ENCODE results near the gene ASTL.

Gene ASTL

DNA sequence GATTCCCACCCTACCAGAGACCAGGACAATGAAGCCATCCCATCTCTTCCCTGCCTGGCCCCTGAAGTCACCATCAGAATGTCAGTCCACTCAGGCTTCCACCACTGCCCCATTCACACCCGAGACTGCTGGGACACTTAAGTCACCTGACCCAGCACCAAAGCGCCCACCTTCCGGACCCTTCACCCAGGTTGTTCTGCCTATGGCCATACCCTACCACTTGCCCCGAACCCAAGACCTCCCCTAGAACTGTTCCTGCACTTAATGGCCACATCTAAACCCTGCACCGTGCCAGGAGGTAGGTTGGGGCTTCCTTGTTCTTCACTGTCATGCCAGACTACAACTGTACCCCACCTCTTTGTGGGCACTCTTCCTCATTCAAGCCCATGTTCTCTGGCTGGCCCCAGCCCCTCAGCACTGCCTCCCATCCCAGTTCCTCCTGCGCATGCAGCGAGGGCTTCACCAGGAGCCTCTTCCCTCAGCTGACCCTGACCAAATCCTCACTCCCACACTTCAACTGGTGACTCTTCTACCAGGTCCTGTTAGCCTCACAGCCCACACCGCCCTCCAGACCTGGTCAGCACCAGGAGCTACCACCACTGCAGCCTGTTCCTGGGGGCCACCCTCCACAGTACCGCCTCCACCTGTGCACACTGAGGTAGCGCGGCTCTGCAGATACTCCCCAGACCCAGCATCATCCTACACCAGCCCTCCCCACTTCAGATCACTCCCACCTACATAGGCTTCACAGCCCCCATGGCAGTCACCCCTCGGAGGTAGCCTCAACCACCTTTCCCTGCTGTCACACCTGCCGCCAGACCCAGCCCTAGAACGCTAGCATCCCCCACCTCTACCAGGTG is 13.7 kb downstream of the ASTL start:
- DNase-seq = no peak

GRCh38 chr2:96123936-96124335 is 14.4 kb downstream of the ASTL start:
- DNase-seq = no peak

- DNase-seq = no peak
These were observed 15.0 kb downstream of the ASTL start for GRCh38 chr2:96123290-96123689.

DNA sequence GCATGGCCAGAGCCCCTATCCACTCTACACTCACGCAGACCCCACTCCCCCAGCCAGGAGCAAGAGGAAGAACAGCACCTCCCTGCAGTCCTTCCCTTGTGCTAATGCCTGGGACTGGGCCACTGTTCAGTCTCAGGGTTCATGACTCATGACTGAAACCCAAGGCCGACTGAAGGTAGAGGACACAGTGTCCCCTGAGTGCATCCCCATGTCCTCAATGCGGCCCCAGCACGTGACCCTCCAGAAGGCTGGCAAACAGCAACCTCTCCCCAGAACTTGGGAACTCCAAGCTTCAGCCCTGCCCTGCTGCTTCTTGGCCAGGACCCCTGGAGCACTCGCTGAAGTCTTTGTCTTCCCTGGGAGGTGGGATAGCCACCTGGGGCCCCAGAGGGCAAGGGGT is 15.9 kb downstream of the ASTL start:
- no peak for DNase-seq

GRCh38 chr2:96121414-96121813 is 16.9 kb downstream of the ASTL start:
- DNase-seq = no peak

- no peak for DNase-seq
These were observed 17.3 kb downstream of the ASTL start for GRCh38 chr2:96120991-96121390.

DNA sequence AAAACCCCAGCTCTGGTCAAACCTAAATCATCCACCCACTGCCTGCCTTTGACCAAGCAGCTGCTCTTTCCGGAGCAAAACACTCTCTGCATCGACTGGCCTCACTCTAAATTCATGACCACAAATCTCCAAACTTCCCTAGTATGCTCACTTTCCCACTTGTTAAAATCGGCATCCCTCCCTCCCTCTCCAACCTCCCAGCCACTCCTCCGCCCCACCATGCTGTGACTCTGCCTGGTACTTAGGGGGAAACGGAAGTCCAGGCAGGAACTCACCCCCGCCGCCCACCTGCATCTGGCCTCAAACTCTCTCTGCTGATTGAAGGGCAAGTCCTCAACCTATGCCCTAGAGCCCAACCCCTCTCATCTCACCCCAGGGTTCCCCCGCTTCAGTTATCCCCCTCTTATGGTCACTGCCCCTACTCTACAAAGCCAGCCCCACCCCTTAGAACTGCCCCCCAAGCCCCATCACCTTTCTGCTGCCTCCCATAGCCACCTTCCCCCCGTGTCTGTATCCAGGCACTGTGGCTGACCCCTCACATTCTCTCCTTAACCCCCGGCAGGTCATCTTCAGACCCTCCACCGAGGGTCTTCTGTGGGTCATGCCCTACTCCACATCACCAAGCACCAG is 18.1 kb downstream of the ASTL start:
- DNase-seq = no peak

DNA sequence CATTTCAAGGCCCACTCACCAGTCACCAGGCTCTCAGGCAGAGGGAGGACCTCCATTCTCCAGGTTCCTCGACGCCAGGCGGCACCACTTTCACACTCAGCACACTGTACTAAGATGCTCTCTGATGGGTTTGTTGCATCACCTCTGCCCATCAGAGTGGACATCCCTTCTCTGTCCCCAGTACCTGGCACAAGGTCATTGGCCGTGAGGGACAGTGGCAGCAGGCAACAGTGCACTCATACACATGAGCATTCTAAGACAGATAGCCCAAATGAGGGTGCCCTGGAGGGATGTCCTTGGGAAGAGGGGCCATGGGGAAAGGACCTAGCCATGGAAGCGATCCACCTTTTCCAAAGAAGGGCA is 18.9 kb downstream of the ASTL start:
- DNase-seq = no peak

DNA sequence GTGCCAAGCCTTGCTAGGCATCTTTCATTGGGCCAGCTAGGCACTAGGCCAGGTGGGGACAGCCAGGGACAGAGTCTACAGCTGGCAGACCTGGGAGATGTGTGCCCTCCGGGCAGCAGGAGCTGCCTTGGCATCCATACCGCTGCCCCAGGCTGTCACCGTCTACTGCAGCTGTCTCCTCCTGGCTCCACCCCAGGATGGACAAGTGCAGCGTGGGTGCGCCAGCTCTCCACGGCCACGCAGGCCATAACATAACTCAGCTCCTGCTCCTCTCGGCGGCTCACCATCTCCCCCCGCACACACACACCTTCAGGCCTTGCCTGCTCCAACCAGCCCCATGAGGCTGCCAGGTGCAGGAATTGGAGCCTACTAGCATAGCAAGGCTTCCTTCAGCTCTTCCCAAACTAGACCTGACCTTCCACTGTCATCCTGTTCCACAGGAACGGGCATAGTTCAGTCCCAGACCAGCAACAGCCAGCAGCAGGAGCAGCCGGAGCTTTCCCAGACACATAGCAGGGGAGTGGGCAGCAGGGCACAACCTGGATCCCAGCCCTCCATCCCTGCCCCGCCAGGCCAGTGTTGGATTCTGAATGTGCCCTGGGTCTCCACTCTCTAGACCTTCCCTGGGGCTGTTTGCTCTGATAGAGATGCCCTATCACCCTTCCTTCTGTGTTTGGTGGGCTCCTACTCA is 19.5 kb downstream of the ASTL start:
- DNase-seq = no peak

DNA sequence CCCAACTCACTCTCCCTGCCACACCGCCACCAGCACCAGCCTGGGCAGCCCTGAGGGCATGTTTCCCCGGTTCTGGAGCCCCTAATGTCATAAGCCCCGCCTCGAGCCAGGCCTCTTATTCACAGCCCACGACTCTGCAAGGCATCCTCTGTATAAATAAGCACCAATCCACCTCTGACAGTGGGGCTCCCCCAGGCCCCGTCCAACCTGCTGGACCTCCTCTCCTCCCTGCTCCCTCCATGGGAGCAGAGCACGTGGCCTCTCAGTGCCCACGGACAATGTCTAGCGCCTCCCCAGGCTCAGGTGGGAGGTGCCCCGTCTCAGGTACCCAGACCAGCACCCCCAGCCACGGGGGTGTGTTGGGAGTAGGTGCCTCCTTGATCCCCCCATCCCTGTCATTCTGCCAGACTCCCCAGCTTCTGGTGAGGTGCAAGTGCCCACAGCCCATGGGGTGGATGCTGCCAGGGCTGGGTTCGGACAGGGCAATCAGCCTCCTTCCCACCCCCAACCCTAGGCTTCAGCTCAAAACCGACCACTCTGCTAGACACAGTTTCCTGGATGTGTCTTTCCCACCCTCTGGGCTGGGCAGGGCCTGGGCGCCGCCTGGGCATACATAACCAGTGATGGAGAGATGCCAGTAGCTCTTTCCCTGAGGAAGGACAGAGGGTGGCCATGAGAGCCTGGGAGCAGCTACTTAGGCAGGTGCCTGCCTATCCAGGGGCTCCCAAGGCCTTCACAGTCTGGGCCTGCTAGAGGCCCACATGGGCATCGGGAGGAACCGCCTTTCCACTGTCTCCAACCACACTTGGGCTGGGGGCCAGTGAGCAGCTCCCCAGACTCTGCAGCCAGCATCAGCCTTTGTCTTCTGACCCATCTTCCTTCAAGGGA is 20.4 kb downstream of the ASTL start:
- DNase-seq = no peak

- peak; percentile 69 for DNase-seq
These were observed 21.3 kb downstream of the ASTL start for GRCh38 chr2:96116879-96117533.

DNA sequence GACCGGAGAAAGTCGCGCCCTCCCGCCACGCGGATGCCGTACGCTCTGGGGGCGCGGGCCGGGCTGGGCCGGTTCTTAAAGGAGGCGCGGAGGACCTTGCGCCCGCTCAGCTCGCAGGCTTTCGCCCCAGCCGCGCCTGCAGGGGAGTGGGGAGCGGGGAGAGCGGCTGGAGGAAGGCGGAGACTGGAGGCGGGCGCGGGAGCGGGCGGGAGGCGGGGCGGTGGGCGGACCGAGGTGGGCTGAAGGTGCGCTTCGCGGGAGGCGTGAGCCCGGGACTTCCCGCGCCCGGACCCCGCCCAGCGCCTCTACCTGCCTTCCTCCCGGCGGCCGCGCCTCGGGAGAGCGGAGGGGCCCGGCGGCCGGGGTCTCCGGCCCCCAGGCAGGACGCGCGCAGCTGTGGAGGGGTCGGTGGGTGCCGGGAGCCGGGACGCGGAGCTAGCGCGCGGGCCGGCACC is 21.9 kb downstream of the ASTL start, which contains the start of gene ADRA2B:
Gene ADRA2B, minus strand, starts transcription at position 148 of the 455 bp plus-strand sequence. CDS start 422 bp downstream, outside the sequence.
- peak; percentile 78 for DNase-seq

DNA sequence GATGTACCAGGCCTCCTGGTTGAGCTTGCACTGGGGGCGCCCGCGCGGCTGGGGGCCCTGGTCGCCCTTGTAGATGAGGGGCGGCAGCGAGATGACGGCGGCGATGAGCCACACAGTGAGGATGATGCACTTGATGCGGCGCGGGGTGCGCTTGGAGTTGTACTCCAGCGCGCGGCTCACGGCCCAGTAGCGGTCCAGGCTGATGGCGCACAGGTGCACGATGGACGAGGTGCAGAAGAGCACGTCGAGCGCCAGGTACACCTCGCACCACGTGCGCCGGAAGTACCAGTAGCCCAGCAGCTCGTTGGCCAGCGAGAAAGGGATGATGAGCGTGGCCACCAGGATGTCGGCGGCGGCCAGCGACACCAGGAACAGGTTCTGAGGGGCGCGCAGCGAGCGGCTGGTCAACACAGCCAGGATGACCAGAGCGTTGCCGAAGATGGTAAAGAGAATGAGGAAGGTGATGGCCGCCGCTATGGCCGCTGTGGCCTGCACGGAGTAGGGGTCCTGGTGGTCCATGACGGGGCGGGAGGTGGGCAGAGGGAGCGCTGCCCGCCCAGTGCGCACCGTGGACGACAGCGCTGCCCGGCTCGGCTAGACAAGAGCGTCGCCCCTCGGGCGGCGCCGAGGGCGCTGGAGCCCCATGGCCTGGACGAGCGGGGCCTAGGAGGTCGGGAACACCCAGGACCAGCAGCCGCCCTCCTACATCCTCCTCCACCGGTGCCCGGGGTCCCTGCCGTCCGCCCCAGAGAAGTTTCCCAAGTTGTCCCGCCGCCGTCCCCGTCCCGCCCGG is 22.5 kb downstream of the ASTL start:
- no peak for DNase-seq

DNA sequence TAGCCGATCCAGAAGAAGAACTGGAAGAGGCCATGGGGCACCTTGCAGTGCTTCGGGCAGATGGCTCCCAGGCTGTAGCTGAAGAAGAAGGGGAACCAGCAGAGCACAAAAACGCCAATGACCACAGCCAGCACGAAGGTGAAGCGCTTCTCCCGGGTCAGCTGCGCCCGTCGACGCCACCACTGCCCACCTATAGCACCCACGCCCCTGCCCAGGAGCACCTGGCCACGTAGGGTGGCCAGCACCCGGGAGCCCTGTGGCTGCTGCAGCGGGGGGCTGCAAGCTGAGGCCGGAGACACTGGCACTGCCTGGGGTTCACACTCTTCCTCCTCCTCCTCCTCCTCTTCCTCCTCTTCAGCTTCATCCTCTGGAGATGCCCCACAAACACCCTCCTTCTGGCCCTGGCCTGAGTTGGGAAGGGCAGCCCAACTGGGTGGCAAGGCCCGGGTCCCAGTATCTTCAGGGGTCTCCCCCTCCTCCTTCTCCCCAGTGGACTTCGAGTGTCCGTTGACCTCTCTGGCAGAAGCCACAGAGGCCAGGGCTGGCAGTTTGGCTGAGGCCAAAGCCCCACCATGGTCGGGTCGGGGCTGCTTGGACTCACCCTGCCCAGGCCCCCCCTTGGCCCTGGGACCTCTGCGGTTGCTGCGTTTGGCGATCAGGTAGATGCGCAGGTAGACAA is 23.3 kb downstream of the ASTL start:
- DNase-seq = no peak

DNA sequence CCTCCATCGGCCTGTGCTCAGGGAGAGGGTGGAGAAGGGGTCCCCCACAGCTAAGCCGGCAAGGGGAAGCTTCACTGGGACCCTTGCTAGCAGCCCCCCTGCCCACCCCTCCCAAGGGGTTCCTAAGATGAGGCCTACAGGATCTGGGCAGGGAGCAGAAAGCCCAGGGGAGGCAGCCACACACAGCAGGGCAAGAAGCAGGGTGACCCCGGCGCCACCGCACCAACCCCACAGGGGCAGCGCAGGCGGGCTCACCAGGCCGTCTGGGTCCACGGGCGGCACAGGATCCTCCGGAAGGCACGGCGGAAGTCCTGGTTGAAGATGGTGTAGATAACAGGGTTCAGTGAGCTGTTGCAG is 23.8 kb downstream of the ASTL start:
- no peak for DNase-seq

- DNase-seq = no peak
These were observed 24.4 kb downstream of the ASTL start for GRCh38 chr2:96113951-96114350.

DNA sequence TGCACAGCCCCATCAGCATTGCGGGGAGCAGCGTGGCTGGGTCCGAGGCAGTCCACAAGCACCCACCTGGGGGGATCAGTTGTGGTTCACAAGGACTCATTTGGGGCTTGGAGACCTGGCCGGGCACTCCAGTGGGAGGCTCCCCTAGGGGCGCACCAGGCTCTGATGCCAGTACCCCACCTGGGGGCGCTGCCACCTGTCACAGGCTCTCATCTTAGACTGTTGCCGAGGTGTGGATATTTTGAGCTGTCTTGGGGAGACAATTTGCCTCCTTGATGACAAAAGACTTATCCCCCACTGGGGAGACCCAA is 25.0 kb downstream of the ASTL start:
- DNase-seq = no peak

GRCh38 chr2:96112501-96113366 is 25.6 kb downstream of the ASTL start:
- no peak for DNase-seq

DNA sequence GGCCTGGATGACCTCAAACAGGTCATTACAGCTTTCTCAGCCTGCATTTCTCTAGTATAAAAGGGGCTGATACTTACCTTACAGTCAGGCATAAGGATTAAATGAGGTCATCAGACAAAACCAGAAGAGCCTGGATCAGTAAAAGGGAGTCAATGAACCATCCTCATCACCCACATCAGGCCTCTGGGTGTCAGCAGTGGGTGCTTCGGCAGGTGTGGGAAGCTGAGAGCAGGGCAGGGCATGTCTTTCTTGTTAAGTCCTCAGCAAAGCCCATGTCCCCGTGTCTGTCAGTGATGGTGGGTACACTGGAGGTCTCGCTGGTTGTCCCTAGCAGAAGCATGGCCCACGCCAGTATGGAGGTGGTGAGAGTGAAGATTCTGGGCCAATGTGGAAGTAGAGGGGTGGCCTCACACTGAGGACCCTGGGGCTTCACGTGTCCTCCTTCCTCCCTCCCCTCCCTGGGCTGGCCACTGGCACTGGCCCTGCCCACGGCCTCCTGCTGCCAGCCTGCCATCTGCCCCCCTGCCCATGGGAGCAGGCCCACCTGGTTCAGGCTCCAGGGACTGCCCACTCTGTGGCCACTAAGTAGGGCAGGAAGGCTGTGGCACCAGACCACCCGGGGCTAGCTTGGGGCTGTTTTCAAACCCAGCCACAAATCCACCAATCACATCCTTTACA is 26.3 kb downstream of the ASTL start:
- DNase-seq = no peak

Data from activated naive CD4-positive, alpha-beta T cell treated with anti-CD3 and anti-CD28 coated beads, Interleukin-2, amount 50 U/mL, for 16 hours (primary cell).